ENCODE data around the gene MOB2. TPM values are rescaled to one million over a fixed set of nuclear protein-coding genes. Genes with fewer than 3 reads are reported as not detected.

The MOB2 gene
- total and polyA plus RNA-seq, 2 of the 13 experiments (the other 11 are each of a cell fraction or from before 2014, with no cell fraction given): 21.8 to 27.7 TPM

- TF ChIP-seq SNAI1 (CRISPR knock-in tag; IDR thresholded peaks at IDR 0.05; ENCODE audit: borderline replicate concordance): no peak
- no peak for TF ChIP-seq ZFP90 (CRISPR knock-in tag; IDR thresholded peaks at IDR 0.05; ENCODE audit: borderline replicate concordance)
- no peak for TF ChIP-seq ZNF350 (CRISPR knock-in tag; IDR thresholded peaks at IDR 0.05; ENCODE audit: borderline replicate concordance, low read depth)
- no peak for TF ChIP-seq ZFP82 (CRISPR knock-in tag; IDR thresholded peaks at IDR 0.05; ENCODE audit: borderline replicate concordance)
Measured at GRCh38 chr11:1507381-1508140, 21.0 kb upstream of the MOB2 start (continued).

GRCh38 chr11:1506981-1507380, 20.4 kb upstream of the MOB2 start:
- H3K4me3 ChIP-seq (replicated peaks in 1 of 3; ENCODE audit: insufficient read depth in 1 of 3, low read depth in 2 of 3, low read length in 3 of 3): no peak overlapping the region
- no peak for ATAC-seq
- no peaks in the 10 kb centered on the region for H3K27me3 ChIP-seq (ENCODE audit: control insufficient read depth in 1 of 2, insufficient read depth in 2 of 2, low read length in 2 of 2)
- H3K27ac ChIP-seq (ENCODE audit: extremely low read length, insufficient read depth, low read length): no peak overlapping the region
- DNase-seq (ENCODE audit: low spot score): no peak
- no peaks in the 10 kb centered on the region for H3K9me3 ChIP-seq (ENCODE audit: low read length)
- no peak for FAIRE-seq
- no peak overlapping the region for H3K4me2 ChIP-seq (ENCODE audit: low read depth, low read length)
- H3K79me2 ChIP-seq (ENCODE audit: insufficient read depth, low read length): no peaks in the 10 kb centered on the region
- no peak overlapping the region for H3K9ac ChIP-seq (ENCODE audit: insufficient read depth, low read depth, low read length)
- POLR2A ChIA-PET: no interaction called here
- H3K36me3 ChIP-seq (replicated peaks in 1 of 2; ENCODE audit: control insufficient read depth in 1 of 2, insufficient read depth in 2 of 2, low read length in 2 of 2): no peaks in the 10 kb centered on the region
- H2AFZ ChIP-seq (ENCODE audit: low read length): no peak overlapping the region
- no peaks in the 10 kb centered on the region for H3K4me1 ChIP-seq (ENCODE audit: insufficient read depth, low read length)
- TF ChIP-seq SAP130 (CRISPR knock-in tag; IDR thresholded peaks at IDR 0.05; ENCODE audit: low read depth) (no peak), NR2F1 (CRISPR knock-in tag; IDR thresholded peaks at IDR 0.05) (no peak), ZNF331 (CRISPR knock-in tag; IDR thresholded peaks at IDR 0.05) (no peak), SNAI1 (CRISPR knock-in tag; IDR thresholded peaks at IDR 0.05; ENCODE audit: borderline replicate concordance) (no peak), TP53 (CRISPR knock-in tag; conservative IDR thresholded peaks at IDR 0.05) (no peak), PHF5A (CRISPR knock-in tag; IDR thresholded peaks at IDR 0.05; ENCODE audit: low read depth, unreplicated experiment) (no peak), ZNF773 (CRISPR knock-in tag; IDR thresholded peaks at IDR 0.05; ENCODE audit: borderline replicate concordance) (no peak), ZNF572 (CRISPR knock-in tag; IDR thresholded peaks at IDR 0.05) (no peak), ZSCAN21 (CRISPR knock-in tag; IDR thresholded peaks at IDR 0.05; ENCODE audit: borderline replicate concordance) (no peak), ZNF414 (CRISPR knock-in tag; IDR thresholded peaks at IDR 0.05) (no peak), ELF4 (CRISPR knock-in tag; IDR thresholded peaks at IDR 0.05; ENCODE audit: borderline replicate concordance) (no peak), ZUFSP (CRISPR knock-in tag; IDR thresholded peaks at IDR 0.05; ENCODE audit: borderline replicate concordance) (no peak), ZNF564 (CRISPR knock-in tag; IDR thresholded peaks at IDR 0.05) (no peak)
- no TSS peak for BruUV-seq (replicated peaks)
- CTCF ChIA-PET (ENCODE audit: low intra/inter-chr PET ratio, low total read pairs): no interaction called here
- intact Hi-C loops (cut with micrococcal nuclease; ENCODE audit: unreplicated experiment) (no loop called here), in situ Hi-C loops (cut with HindIII; ENCODE audit: extremely low pct_ligation_motif_present, low pct_unique_long_range_greater_than_20kb) (no loop called here)
- H4K20me1 ChIP-seq (ENCODE audit: insufficient read depth, low read length): peaks cover 20% of the 10 kb centered on the region; the same call in 1 of the 2 replicates
- WGBS (ENCODE audit: low lambda C conversion rate): 93% methylated on average over 6 of the region's 9 CpGs
